Bronchial smooth muscle cell (primary cell): ENCODE measurements around the gene ZNF135. TPM values are rescaled to one million over a fixed set of nuclear protein-coding genes. Genes with fewer than 3 reads are reported as not detected.

Experiments
- total RNA-seq: library from RNA; depleted of rRNA; stranded (reverse); fragments of >200 nt; gene quantifications from 2 replicates; pipeline ENCODE4 v1.2.1, GENCODE V29; 2014

Gene ZNF135
- 5.7 and 6.1 TPM in 2 replicates for total RNA-seq

DNA sequence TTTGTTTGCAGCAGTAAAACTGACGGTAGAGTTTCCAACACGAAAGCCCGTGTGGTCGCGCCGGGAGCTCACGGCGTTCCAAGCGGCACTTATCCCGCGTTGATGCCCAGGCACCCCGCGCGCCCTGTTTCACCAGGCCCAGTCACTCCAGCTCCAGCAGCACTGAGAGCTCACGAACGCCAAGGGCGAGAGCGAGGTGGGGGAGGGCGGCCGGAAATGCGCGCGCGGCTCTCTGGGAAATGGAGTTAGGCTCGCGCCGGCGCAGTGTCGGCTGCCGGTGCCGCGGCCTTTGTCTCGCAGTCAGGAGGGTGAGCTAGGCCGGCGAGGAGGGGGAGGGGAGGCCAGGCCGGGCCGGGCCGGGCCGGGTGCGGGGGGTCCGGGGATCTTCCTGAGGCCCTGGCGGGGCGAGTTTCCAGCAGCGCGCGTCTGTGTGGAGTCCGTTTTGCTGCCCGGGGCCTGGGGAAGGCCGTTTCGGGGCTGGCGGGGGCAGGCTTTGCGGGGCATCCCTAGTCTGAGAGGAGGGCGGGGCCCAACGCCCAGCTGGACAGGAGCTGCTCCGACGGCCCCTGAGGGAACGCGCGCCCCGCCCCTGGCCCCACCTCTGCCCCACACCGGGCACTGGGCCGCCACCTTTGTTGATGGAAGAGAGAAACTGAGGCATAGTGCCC is at the start of gene ZNF135:
Gene ZNF135, plus strand, starts transcription at position 280 of the 668 bp plus-strand sequence. CDS start 721 bp downstream, outside the sequence.

GRCh38 chr19:58033741-58034476 is 25.2 kb upstream of the ZNF135 start, which contains the start of gene ZSCAN1:
Gene ZSCAN1, plus strand, starts transcription at chr19:58034025. Its CDS starts 3,812 bp downstream, at chr19:58037837.

DNA sequence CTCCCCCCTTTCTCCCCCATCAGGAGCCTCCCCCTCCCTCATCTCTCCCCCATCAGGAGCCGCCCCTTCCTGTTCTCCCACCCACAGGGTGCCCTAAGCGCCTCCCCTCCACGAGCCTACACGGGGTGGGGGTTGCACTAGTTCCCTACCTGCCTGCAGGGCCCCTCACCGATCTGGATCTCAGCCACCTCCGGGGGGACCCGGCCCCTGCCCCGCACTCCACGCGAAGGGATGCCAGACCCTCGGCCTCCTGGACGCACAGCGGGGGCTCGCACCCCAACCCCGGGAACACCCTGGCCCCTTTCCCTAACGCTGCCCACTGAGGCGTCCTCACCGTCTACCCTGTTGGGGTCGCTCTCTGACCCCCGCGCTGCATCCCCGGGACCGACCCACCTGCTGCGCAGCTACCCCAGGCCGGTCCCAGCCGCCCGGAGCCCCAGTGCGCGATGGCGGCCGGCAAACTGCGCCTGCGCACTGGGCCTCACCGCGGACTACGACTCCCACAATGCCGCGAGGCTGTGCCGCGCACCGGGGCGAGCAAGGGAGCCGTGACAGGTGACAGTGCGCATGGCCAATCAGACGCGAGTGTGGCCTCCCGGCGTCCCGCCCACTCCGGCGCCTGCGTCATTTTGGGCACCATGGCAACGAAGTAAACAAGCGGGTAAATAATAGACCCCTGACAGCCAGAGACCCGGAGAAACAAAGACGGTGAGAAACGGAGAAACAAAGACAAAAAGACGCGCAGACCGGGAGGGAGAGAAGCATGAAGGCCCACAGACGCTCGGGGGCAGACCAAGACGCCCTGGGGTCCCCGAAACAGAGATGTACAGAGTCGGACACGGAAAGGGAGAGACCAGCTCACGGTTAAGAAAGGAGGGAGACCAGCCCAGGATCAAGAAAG is 38.9 kb downstream of the ZNF135 start, which contains the start of gene ZSCAN18:
Gene ZSCAN18, minus strand, starts transcription at position 451 of the 901 bp plus-strand sequence. CDS start 7,964 bp downstream, outside the sequence.

Other genes with a start within 250 kb of the ZNF135 start
- 3.1 and 3.2 TPM in 2 replicates for gene ZNF552, start 244.4 kb upstream of the ZNF135 start, total RNA-seq
- gene ZNF587B, start 229.0 kb upstream of the ZNF135 start, total RNA-seq: 9.7 and 13.1 TPM in 2 replicates
- 14.5 and 15.0 TPM in 2 replicates for gene ZNF587, start 209.4 kb upstream of the ZNF135 start, total RNA-seq
- gene ZNF814, start 170.2 kb upstream of the ZNF135 start, total RNA-seq: 4.9 and 5.8 TPM in 2 replicates
- 18.0 and 24.0 TPM in 2 replicates for gene ZNF417, start 142.7 kb upstream of the ZNF135 start, total RNA-seq
- gene ZNF418, start 123.9 kb upstream of the ZNF135 start, total RNA-seq: 9.1 and 11.8 TPM in 2 replicates
- 6.3 and 6.5 TPM in 2 replicates for gene ZNF256, start 111.6 kb upstream of the ZNF135 start, total RNA-seq
- gene C19orf18, start 84.7 kb upstream of the ZNF135 start, total RNA-seq: 0.26 and 0.32 TPM in 2 replicates
- gene ZNF606, start 56.5 kb upstream of the ZNF135 start, total RNA-seq: 10.4 and 13.7 TPM in 2 replicates
- gene ZSCAN1, start 25.3 kb upstream of the ZNF135 start, total RNA-seq: not detected in 2 replicates
- gene ZSCAN18, start 38.9 kb downstream of the ZNF135 start, total RNA-seq: 23.8 and 31.4 TPM in 2 replicates
- 13.2 and 13.4 TPM in 2 replicates for gene ZNF329, start 91.5 kb downstream of the ZNF135 start, total RNA-seq
- gene ZNF274, start 123.8 kb downstream of the ZNF135 start, total RNA-seq: 13.0 and 16.4 TPM in 2 replicates
- gene ZNF544, start 169.6 kb downstream of the ZNF135 start, total RNA-seq: 25.5 TPM in 2 replicates
- gene ZNF8, start 219.7 kb downstream of the ZNF135 start, total RNA-seq: 2.2 and 2.7 TPM in 2 replicates
- 25.4 and 31.8 TPM in 2 replicates for gene ERVK3-1, start 246.1 kb downstream of the ZNF135 start, total RNA-seq